M059J (cell line): Measurements from ENCODE around the gene KRCC1. TPM values are rescaled to one million over a fixed set of nuclear protein-coding genes. Genes with fewer than 3 reads are reported as not detected.

ENCODE experiments used
- DNase-seq: peaks from one replicate; pipeline ENCODE4 v3.0.0-alpha.2; 2012; ENCODE audit warnings: low read depth
- total RNA-seq: library from RNA; depleted of rRNA; stranded (reverse); fragments of >200 nt; shearing (Covaris generic); gene quantifications from 2 replicates; pipeline ENCODE4 v1.2.3, GENCODE V29; 2014; rRNA removed

Gene KRCC1
- 17.8 and 23.8 TPM in 2 replicates for total RNA-seq

DNA sequence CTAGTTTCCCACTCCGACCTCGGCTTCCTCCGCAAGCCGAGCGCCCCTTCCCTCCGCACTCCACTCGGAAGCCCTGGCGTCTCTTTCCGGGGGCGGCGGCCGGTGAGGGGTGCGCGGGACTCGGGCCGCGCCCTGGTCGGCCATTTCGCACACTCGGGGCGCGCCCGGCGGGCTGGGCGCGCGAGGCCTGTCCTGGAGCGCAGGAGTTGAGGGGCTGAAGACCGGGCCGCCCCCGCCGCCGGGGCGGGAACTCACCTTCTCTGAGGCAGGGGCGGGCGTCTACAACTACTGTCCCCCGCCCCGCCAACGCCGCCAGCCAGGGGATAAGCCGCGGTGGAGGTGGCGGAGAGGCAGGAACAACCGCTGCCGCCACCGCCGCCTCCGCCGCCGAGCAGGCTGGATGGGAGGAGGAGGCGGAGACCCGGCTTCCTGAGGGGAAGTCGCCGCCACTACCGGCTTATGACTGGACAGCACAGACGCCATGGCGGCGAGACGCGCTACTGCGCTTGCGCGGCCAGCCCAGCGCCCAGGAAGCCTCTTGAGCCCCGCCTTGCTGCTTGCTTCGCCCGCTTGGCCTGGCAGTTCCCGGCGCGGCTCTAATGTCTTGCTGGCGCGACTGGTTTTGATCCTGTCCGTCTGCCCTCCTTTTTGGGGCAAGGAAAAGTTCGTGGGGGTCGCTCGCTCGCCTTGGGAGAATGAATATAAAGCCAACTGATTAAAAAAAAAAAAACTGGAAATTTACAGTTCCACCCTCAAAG lies at the start of gene KRCC1:
KRCC1 (minus strand) TSS at position 413 of the 758 bp plus-strand sequence. CDS start 27,220 bp downstream, outside the sequence.
- DNase-seq = peak; percentile 92

- DNase-seq = no peak
These were observed 44.9 kb upstream of the KRCC1 start for GRCh38 chr2:88100489-88100858.

GRCh38 chr2:88099798-88100488 lies 44.4 kb upstream of the KRCC1 start:
- peak; percentile 2 for DNase-seq

GRCh38 chr2:88098558-88098900 lies 42.9 kb upstream of the KRCC1 start:
- DNase-seq = no peak

- no peak for DNase-seq
These were observed 42.4 kb upstream of the KRCC1 start for GRCh38 chr2:88097891-88098557.

- DNase-seq = no peak
These were observed 41.6 kb upstream of the KRCC1 start for GRCh38 chr2:88097192-88097591.

GRCh38 chr2:88096708-88097107 lies 41.1 kb upstream of the KRCC1 start:
- DNase-seq = no peak

- no peak for DNase-seq
These were observed 39.4 kb upstream of the KRCC1 start for GRCh38 chr2:88095022-88095421.

- no peak for DNase-seq
These were observed 37.2 kb upstream of the KRCC1 start for GRCh38 chr2:88092773-88093172.

DNA sequence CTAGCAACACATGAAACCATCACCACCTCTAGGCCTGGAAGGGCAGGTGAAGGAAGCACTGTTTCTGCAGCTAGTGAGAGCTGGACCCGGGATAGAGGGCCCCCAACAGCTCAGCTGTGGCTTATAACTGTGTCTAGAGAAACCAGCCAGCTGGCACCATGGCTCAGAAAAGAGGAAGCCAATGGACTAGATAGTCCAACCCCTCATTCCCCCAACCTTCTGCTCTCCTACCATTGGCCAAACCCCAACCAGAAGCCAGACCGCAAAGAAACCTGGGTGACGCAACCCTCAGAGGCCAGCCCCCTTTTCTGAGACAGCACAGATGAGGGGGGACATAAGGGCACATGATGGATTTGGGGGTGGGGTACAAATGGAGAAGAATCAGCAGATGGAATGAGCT lies 36.4 kb upstream of the KRCC1 start:
- no peak for DNase-seq

DNA sequence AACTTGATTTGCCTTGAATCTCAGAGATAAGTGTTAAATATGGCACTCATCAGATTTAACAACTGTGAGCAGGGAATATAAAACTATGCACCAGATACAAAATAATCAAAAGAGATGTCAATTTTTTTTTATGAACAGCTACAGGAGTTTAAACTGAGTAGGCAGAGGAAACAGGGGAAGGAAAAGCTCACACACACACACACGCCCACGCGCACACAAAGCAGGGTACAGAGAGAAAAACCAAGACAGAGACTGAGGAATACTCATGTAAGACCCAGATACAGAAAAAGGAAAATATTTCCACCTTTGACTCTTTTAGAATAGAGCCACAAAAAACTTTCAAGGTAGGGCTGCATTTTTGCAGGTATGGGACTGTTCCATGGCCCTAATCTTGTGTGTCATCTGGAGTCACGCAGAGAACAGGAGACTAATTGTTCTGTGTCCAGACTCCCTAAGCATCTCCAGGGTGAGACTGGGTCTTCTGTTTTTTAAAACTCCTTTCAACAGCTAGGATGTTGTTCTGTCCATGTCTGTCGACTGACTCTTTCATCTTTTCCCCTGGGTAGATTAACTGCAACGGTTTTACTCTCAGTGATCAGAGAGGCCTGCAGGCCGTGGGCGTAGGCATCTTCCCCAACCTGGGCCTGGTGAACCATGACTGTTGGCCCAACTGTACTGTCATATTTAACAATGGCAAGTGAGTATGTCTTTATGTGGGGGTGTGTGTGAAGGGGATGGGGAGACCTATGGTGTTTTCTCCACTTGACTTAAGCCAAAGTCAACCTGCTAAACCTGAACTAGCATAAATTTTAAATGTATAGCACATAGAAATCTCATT lies 35.1 kb upstream of the KRCC1 start:
- DNase-seq = no peak

DNA sequence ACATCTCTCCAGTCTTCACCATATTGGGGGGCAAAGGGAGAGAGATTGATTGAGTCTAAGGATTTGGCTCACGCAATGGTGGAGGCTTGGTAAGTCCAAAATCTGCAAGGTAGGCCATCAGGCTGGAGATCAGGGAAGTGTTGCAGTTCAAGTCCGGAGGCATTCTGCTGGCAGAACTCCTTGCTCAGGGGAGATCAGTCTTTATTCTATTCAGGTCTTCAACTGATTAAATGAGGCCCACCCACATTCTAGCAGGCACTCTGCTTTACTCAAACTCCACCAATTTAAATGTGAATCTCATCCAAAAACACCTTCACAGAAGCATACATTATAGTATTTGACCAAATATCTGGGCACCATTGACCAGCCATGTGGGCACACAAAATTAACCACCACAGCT lies 33.4 kb upstream of the KRCC1 start:
- no peak for DNase-seq

- no peak for DNase-seq
These were observed 32.2 kb upstream of the KRCC1 start for GRCh38 chr2:88087763-88088162.

DNA sequence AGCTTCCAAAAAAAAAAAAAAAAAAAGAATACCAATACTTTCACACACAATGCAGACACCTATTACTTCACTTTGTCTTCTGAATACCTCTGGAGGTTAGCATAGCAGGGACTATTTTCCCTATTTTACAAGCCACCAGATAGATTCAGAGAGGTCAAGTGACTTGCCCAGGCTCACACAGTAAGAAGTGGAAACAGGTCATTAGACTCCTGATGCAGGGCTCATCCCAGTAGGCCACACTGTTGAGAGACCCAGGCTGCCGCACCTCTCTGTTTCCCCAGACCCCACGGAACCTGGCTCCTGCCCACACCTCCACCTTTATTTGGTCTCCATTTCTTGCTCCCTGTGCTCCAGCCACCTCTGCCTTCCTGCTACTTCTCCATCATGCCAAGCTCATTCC lies 31.5 kb upstream of the KRCC1 start:
- no peak for DNase-seq

- DNase-seq = no peak
These were observed 30.8 kb upstream of the KRCC1 start for GRCh38 chr2:88086401-88086800.

GRCh38 chr2:88085602-88086001 lies 30.0 kb upstream of the KRCC1 start:
- no peak for DNase-seq

DNA sequence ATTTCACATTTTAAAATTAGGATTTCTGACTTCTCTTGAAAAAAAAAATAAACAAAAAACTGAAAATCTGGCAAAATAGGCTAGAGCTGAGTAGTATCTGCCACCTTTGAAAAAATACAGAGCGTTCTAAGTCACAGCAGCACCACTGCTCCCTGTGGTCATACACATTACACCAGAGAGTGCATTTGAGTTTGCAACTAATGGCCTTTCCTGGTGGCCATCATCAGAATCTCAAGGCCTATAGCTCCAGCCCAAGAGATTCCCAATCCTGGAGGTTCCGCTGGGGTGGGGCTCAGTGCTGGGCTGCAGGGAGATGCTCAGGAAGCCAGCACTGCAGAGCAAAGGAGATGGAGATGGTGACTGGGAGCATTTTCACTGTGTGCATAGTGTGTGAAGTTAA lies 29.5 kb upstream of the KRCC1 start:
- DNase-seq = no peak

DNA sequence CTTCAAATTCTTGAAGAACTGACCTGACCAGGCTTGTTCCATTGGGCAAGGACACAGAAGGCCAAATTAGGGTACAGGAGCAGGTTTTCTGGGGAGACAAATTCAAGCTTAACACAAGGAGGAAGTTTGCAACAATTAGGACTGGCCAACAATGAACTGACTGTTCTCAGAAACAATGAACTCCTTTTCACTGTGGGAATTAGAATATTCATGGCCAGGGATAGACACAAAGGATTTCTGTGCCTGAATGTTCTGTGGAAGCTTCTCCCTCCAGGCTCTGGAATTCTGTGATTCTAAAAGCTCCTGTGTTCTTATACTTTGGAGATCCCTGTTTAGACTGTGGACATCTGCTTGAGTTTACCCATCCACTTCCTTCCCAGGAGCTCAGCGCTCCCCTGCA lies 27.2 kb upstream of the KRCC1 start:
- DNase-seq = no peak

- no peak for DNase-seq
These were observed 26.5 kb upstream of the KRCC1 start for GRCh38 chr2:88081924-88082608.

DNA sequence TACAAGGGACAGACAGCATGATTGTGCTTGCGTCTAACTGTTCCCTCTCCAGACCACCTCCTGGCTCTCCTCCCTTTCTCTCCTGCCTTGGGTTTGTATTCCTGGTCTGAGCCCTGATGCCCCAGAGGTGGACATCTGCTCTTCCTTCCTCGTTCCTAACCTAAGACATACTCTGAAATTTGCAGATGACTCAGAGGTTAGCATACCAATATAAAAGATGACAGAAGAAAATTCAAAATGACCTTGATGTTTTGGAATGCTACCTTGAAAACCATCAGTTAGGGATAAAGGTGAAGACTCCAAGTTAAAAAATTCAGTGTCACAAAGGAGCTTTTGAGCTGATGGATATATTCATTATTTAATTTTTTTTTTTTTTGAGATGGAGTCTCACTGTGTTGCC lies 25.0 kb upstream of the KRCC1 start:
- no peak for DNase-seq

DNA sequence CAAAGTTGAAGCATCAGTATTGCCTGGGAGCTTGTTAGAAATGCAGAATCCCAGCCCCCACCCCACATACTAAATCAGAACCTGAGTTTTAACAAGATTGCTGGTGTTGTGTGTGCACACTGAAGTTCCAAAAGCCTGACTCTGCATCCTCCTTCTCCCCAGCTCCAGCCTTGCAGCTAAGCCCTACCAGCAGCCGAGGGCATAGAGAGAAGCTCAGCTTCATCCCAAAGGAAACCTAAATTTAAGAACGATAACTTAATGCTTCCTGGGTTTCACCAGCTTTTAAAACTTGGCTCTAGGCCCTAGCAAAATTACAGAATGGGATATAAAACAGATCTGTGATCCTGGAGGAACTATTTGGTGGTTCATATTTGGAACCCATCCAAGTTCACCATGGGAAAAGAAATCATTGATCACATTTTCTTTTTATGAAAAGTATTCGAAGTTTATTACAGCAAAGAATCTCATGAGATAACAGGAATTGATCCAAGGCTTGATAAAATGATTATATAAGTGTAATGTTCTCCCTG lies 23.1 kb upstream of the KRCC1 start:
- no peak for DNase-seq
